SK-N-SH treated with all-trans-retinoic acid at 6 μM for 48 hours (cell line): Measurements from ENCODE around the gene GARIN5A.
"Not testable (repeated sequence)": the region's sequence is repeated elsewhere in the genome, so short reads cannot be mapped to it uniquely, and the experiment has no call there.

Source experiments
- ATAC-seq: fragments of 200-7000 bp; cut with Tn5 transposase; 3 replicates; pipeline ENCODE4 v1.9.1; 2020; ENCODE audit warnings: mild to moderate bottlenecking, moderate library complexity
- ARNTL ChIP-seq: fragments of 450-650 bp; formaldehyde crosslinking; IDR thresholded peaks from 2 replicates; pipeline ENCODE4 v1.5.0; 2020; ENCODE audit warnings: low read depth, mild to moderate bottlenecking, moderate library complexity, borderline replicate concordance
- BACH2 ChIP-seq: fragments of 250-450 bp; sonication (Bioruptor Pico); IDR thresholded peaks from 2 replicates; pipeline ENCODE4 v1.9.0; 2021; ENCODE audit warnings: mild to moderate bottlenecking, borderline replicate concordance
- CREB5 ChIP-seq: fragments of 250-450 bp; sonication (Bioruptor Pico); IDR thresholded peaks from 2 replicates; pipeline ENCODE4 v1.5.1; 2020; ENCODE audit warnings: low read depth, mild to moderate bottlenecking, moderate library complexity
- ISL1 ChIP-seq: fragments of 250-450 bp; sonication (Bioruptor Pico); IDR thresholded peaks from 2 replicates; pipeline ENCODE4 v2.1.2; 2022; ENCODE audit warnings: mild to moderate bottlenecking, moderate library complexity
- OSR1 ChIP-seq: fragments of 250-450 bp; sonication (Bioruptor Pico); IDR thresholded peaks from 2 replicates; pipeline ENCODE4 v1.8.0; 2022; ENCODE audit warnings: moderate library complexity, mild to moderate bottlenecking, inconsistent platforms
- PATZ1 ChIP-seq: fragments of 250-450 bp; sonication (Bioruptor Pico); IDR thresholded peaks from 2 replicates; pipeline ENCODE4 v1.8.0; 2020; ENCODE audit warnings: mild to moderate bottlenecking, moderate library complexity, borderline replicate concordance
- POU6F1 ChIP-seq: fragments of 250-450 bp; sonication (Bioruptor Pico); IDR thresholded peaks from 2 replicates; pipeline ENCODE4 v1.8.0; 2021; ENCODE audit warnings: low read depth, mild to moderate bottlenecking, moderate library complexity, borderline replicate concordance
- PPARA ChIP-seq: fragments of 250-450 bp; sonication (Bioruptor Pico); IDR thresholded peaks from 2 replicates; pipeline ENCODE4 v1.5.0; 2020; ENCODE audit warnings: mild to moderate bottlenecking, borderline replicate concordance
- RARB ChIP-seq: fragments of 250-450 bp; sonication (Bioruptor Pico); IDR thresholded peaks from 2 replicates; pipeline ENCODE4 v1.8.0; 2021; ENCODE audit warnings: mild to moderate bottlenecking, moderate library complexity
- SNAI2 ChIP-seq: fragments of 250-450 bp; sonication (Bioruptor Pico); IDR thresholded peaks from 2 replicates; pipeline ENCODE4 v1.5.0; 2020; ENCODE audit warnings: mild to moderate bottlenecking, moderate library complexity
- TCF4 ChIP-seq: fragments of 250-450 bp; sonication (Bioruptor Pico); IDR thresholded peaks from 2 replicates; pipeline ENCODE4 v1.8.0; 2021; ENCODE audit warnings: mild to moderate bottlenecking, moderate library complexity, borderline replicate concordance
- TOX ChIP-seq: fragments of 250-450 bp; sonication (Bioruptor Pico); IDR thresholded peaks from 2 replicates; pipeline ENCODE4 v1.8.0; 2021; ENCODE audit warnings: mild to moderate bottlenecking, moderate library complexity, borderline replicate concordance
- TSHZ2 ChIP-seq: fragments of 250-450 bp; sonication (Bioruptor Pico); IDR thresholded peaks from 2 replicates; pipeline ENCODE4 v1.5.0; 2020; ENCODE audit warnings: mild to moderate bottlenecking, moderate library complexity
- ZFP3 ChIP-seq: fragments of 250-450 bp; sonication (Bioruptor Pico); IDR thresholded peaks from 2 replicates; pipeline ENCODE4 v1.5.0; 2020; ENCODE audit warnings: mild to moderate bottlenecking, moderate library complexity
- ZFP30 ChIP-seq: fragments of 450-650 bp; formaldehyde crosslinking; IDR thresholded peaks from 2 replicates; pipeline ENCODE4 v1.5.0; 2022; ENCODE audit warnings: mild to moderate bottlenecking, moderate library complexity
- ZNF8 ChIP-seq: fragments of 450-650 bp; formaldehyde crosslinking; IDR thresholded peaks from 2 replicates; pipeline ENCODE4 v1.5.0; 2020; ENCODE audit warnings: mild to moderate bottlenecking, moderate library complexity

Gene GARIN5A

GRCh38 chr19:50476907-50477238 is 225 bp upstream of the GARIN5A start (continued):
- TF ChIP-seq CREB5 (CRISPR knock-in tag) (no peak), PPARA (CRISPR knock-in tag) (no peak), ARNTL (CRISPR knock-in tag) (no peak), SNAI2 (no peak)

GRCh38 chr19:50475736-50476223 is 868 bp downstream of the GARIN5A start:
- no peak; the same call in 2 of the 3 replicates for ATAC-seq
- TF ChIP-seq SNAI2 (no peak), ZFP30 (CRISPR knock-in tag) (no peak)

GRCh38 chr19:50475101-50475568 is 1.5 kb downstream of the GARIN5A start:
- no peak for TF ChIP-seq SNAI2
- no peak for TF ChIP-seq RARB (CRISPR knock-in tag)
- TF ChIP-seq, all 23 proteins: peak for 0
- no peak for ATAC-seq

- ATAC-seq, result not testable (repeated sequence)
Measured at GRCh38 chr19:50473336-50473735, 3.3 kb downstream of the GARIN5A start.

- ATAC-seq, result no peak
- no peak for TF ChIP-seq OSR1 (CRISPR knock-in tag)
- TF ChIP-seq CREB5 (CRISPR knock-in tag), result no peak
- TF ChIP-seq TOX (CRISPR knock-in tag), result no peak
Measured at GRCh38 chr19:50468818-50469217, 7.8 kb downstream of the GARIN5A start.

GRCh38 chr19:50467566-50467965 is 9.1 kb downstream of the GARIN5A start:
- TF ChIP-seq TSHZ2 (no peak), BACH2 (CRISPR knock-in tag) (no peak), RARB (CRISPR knock-in tag) (no peak), PATZ1 (CRISPR knock-in tag) (no peak), ZNF8 (CRISPR knock-in tag) (no peak), ZFP30 (CRISPR knock-in tag) (no peak), POU6F1 (no peak), ISL1 (no peak), TCF4 (CRISPR knock-in tag) (no peak), ZFP3 (CRISPR knock-in tag) (no peak)
- TF ChIP-seq, all 23 proteins: peak for 0
- ATAC-seq, result no peak
